Calu3 (cell line): ENCODE measurements around the gene CELF5. TPM values are rescaled to one million over a fixed set of nuclear protein-coding genes. Genes with fewer than 3 reads are reported as not detected.

Source experiments
- BruUV-seq: library from RNA; stranded (reverse); fragments of 400-500 nt; replicated peaks from 2 replicates; lab custom pipeline; 2021; lab: Mats Ljungman, UMichigan
- CTCF ChIA-PET: fragments of 300-600 bp; sonication (Branson Sonifier 250); formaldehyde crosslinking; loops from one replicate; lab custom pipeline; 2022; ENCODE audit warnings: antibody characterized with exemption; lab: Charles Lee
- DNase-seq: peaks from one replicate; pipeline ENCODE4 v3.0.0; 2022
- H3K27ac Mint-ChIP-seq: one replicate; pipeline ENCODE4 v1.8.0; 2022; ENCODE audit warnings: mixed read lengths; ENCODE audit not compliant: unreplicated experiment
- H3K27me3 Mint-ChIP-seq: one replicate; pipeline ENCODE4 v1.8.0; 2022; ENCODE audit warnings: mixed read lengths; ENCODE audit not compliant: unreplicated experiment
- H3K36me3 Mint-ChIP-seq: one replicate; pipeline ENCODE4 v1.8.0; 2022; ENCODE audit warnings: mild to moderate bottlenecking, moderate library complexity, mixed read lengths; ENCODE audit not compliant: insufficient read depth, unreplicated experiment
- H3K4me1 Mint-ChIP-seq: one replicate; pipeline ENCODE4 v1.8.0; 2022; ENCODE audit warnings: mild to moderate bottlenecking, low read depth, mixed read lengths; ENCODE audit not compliant: unreplicated experiment
- H3K4me3 Mint-ChIP-seq: one replicate; pipeline ENCODE4 v1.8.0; 2022; ENCODE audit warnings: mild to moderate bottlenecking, low read depth, moderate library complexity, mixed read lengths; ENCODE audit not compliant: unreplicated experiment
- H3K9me3 Mint-ChIP-seq: one replicate; pipeline ENCODE4 v1.8.0; 2022; ENCODE audit warnings: low read depth, mixed read lengths; ENCODE audit not compliant: unreplicated experiment
- intact Hi-C: fragments of 100-400 bp; cut with micrococcal nuclease; formaldehyde crosslinking; loops from one replicate; pipeline ENCODE4 v1.10.0; 2022; ENCODE audit not compliant: unreplicated experiment
- total RNA-seq: library from RNA; stranded (reverse); gene quantifications from 2 replicates; pipeline ENCODE4 v1.2.3, GENCODE V29; 2022
- TF ChIP-seq, protein P1 (sequence below): fragments of 200-600 bp; IDR thresholded peaks from one replicate; pipeline ENCODE4 v1.8.0; 2022; ENCODE audit warnings: antibody characterized with exemption; ENCODE audit not compliant: unreplicated experiment

The CELF5 gene
- total RNA-seq, 1 experiment from 2014 or later, result 0.40 TPM

DNA sequence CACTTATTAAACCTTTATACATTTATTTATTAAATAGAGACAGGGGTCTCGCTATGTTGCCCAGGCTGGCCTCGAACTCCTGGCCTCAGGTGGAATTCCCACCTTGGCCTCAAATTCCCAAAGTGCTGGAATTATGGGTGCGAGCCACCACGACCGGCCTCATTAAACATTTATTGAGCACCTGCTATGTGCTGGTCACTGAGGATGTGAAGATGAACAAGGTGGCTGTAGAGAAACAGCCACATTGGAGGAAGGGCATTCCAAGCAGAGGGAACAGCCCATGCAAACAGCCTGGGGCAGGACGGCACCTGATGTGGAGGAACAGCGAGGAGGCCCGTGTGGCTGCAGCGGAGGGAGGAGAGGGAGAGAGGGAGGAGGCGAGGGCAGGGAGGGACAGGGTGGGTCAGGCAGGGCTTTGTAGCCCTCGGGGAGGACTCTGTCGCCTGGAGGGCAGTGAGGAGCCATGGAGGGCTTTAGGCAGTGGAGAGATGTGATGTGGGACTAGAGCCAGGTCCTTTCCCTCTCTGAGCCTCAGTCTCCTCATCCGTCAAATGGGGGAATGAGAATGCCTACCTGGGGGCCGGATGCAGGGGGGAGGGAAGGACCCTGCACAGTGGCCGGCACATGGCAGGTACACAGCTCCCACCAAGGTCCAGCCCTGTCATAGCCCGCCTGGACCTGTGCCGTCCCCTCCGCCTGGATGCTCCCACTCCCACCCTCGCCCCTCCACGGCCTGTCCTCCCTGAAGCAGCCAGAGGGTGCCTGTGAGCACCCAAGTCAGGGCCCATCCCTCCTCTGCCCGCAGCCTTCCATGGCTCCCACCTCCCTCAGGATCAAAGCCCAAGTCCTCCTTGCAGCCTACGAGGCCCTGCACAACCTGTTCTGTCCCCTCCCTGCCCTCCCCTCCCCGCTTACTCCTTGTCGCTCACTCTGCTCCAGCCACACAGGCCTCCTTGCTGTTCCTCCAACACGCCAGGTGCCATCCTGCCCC is 120.4 kb downstream of the CELF5 start:
- Mint-ChIP-seq H3K36me3 (no peaks in the 10 kb centered on the region), H3K27ac (no peak overlapping the region), H3K4me3 (no peak overlapping the region), H3K9me3 (no peaks in the 10 kb centered on the region), H3K27me3 (no peaks in the 10 kb centered on the region), H3K4me1 (no peaks in the 10 kb centered on the region)
- no peak for DNase-seq
- TF ChIP-seq, protein P1, sequence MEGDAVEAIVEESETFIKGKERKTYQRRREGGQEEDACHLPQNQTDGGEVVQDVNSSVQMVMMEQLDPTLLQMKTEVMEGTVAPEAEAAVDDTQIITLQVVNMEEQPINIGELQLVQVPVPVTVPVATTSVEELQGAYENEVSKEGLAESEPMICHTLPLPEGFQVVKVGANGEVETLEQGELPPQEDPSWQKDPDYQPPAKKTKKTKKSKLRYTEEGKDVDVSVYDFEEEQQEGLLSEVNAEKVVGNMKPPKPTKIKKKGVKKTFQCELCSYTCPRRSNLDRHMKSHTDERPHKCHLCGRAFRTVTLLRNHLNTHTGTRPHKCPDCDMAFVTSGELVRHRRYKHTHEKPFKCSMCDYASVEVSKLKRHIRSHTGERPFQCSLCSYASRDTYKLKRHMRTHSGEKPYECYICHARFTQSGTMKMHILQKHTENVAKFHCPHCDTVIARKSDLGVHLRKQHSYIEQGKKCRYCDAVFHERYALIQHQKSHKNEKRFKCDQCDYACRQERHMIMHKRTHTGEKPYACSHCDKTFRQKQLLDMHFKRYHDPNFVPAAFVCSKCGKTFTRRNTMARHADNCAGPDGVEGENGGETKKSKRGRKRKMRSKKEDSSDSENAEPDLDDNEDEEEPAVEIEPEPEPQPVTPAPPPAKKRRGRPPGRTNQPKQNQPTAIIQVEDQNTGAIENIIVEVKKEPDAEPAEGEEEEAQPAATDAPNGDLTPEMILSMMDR, result no peak
- CTCF ChIA-PET, result no interaction called here
- intact Hi-C loops, result no loop called here
- no TSS peak for BruUV-seq

DNA sequence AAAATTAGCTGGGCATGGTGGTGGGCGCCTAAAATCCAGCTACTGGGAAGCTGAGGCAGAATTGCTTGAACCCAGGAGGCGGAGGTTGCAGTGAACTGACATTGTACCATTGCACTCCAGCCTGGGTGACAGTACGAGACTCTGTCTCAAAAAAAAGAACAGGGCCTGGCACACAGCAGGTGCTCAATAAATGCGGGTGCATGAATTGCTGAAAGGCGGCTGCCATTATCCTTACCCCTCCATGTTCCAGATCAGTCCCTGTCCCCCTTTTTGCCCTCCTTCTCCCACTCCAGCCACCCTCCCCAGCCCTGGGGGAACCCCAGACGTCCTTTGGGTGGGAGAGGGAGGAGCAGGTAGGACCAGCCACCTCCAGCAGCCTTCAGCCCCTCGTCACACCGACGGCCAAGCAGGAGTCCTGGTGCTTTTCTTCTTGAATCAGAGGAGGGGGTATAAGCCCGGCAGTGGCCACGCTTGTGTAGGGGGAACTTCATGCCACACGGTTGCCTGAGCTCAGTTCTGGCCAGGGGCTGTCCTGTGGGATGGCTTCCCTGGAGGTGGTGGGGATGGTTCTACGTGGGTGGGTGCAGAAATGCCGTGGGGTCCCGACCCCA is 121.5 kb downstream of the CELF5 start:
- BruUV-seq, result no TSS peak
- TF ChIP-seq, protein P1, result no peak
- H3K9me3 Mint-ChIP-seq, result no peaks in the 10 kb centered on the region
- DNase-seq, result no peak
- H3K4me3 Mint-ChIP-seq, result no peak overlapping the region
- no peaks in the 10 kb centered on the region for H3K36me3 Mint-ChIP-seq
- intact Hi-C loops, result no loop called here
- H3K27me3 Mint-ChIP-seq, result no peaks in the 10 kb centered on the region
- H3K4me1 Mint-ChIP-seq, result no peaks in the 10 kb centered on the region
- CTCF ChIA-PET, result interaction anchor here (0.9 kb wide), 1 partner anchor 140 kb away, joined by 3 read pairs; no protein-coding TSS in a partner anchor
- no peak overlapping the region for H3K27ac Mint-ChIP-seq

Other genes starting within 250 kb of the CELF5 start
- gene TLE6, start 247.1 kb upstream of the CELF5 start, total RNA-seq, result 2.1 and 3.4 TPM in 2 replicates
- gene TLE2, start 195.4 kb upstream of the CELF5 start, total RNA-seq, result 8.5 and 9.3 TPM in 2 replicates
- 170 and 179 TPM in 2 replicates for gene TLE5, start 162.2 kb upstream of the CELF5 start, total RNA-seq
- 37.7 and 41.4 TPM in 2 replicates for gene GNA11, start 130.3 kb upstream of the CELF5 start, total RNA-seq
- 5.9 and 6.5 TPM in 2 replicates for gene GNA15, start 88.6 kb upstream of the CELF5 start, total RNA-seq
- gene S1PR4, start 45.9 kb upstream of the CELF5 start, total RNA-seq, result 0.37 TPM in 1 of 2 replicates, not detected in the other
- gene NCLN, start 38.7 kb upstream of the CELF5 start, total RNA-seq, result 79.6 and 80.7 TPM in 2 replicates
- 56.3 and 60.5 TPM in 2 replicates for gene NFIC, start 141.9 kb downstream of the CELF5 start, total RNA-seq